SU-DHL-6 (cell line): ENCODE data around the gene AIP.

Experiments used
- H2AFZ ChIP-seq: fragments of 200-600 bp; sonication (generic); 2 replicates; pipeline ENCODE4 v1.6.1; 2014; ENCODE audit warnings: low read depth, mild to moderate bottlenecking, moderate library complexity, mixed read lengths, antibody characterized with exemption, low read length; ENCODE audit not compliant: severe bottlenecking
- H3F3A ChIP-seq: fragments of 200-600 bp; shearing (Covaris generic); 2 replicates; pipeline ENCODE4 v1.6.0; 2016; ENCODE audit warnings: antibody characterized with exemption, mild to moderate bottlenecking; ENCODE audit not compliant: insufficient read depth
- H3K27ac ChIP-seq: fragments of 200-600 bp; sonication (generic); 2 replicates; pipeline ENCODE4 v1.5.1; 2016; ENCODE audit warnings: low read depth, mild to moderate bottlenecking, low read length, moderate library complexity, mixed read lengths
- H3K27me3 ChIP-seq: fragments of 200-600 bp; sonication (generic), shearing (Covaris generic); 2 replicates; pipeline ENCODE4 v1.6.0; 2014; ENCODE audit warnings: mild to moderate bottlenecking, low read length
- H3K36me3 ChIP-seq: fragments of 200-600 bp; sonication (generic); 2 replicates; pipeline ENCODE4 v1.6.1; 2014; ENCODE audit warnings: mild to moderate bottlenecking, low read length, mixed read lengths
- H3K4me2 ChIP-seq: fragments of 300-600, 200-600 bp; shearing (Covaris generic), sonication (generic); 2 replicates; pipeline ENCODE4 v1.6.0; 2014; ENCODE audit warnings: low read length, low read depth, mild to moderate bottlenecking; ENCODE audit not compliant: poor library complexity, severe bottlenecking
- H3K4me3 ChIP-seq: fragments of 200-600 bp; sonication (generic); 2 replicates; pipeline ENCODE4 v1.5.1; 2014; ENCODE audit warnings: antibody characterized with exemption, low read length, mild to moderate bottlenecking, mixed read lengths; ENCODE audit not compliant: insufficient read depth, poor library complexity, severe bottlenecking
- H3K79me2 ChIP-seq: fragments of 200-600 bp; sonication (generic); 2 replicates; pipeline ENCODE4 v1.6.1; 2014; ENCODE audit warnings: mild to moderate bottlenecking, low read length, moderate library complexity; ENCODE audit not compliant: insufficient read depth
- H3K9ac ChIP-seq: fragments of 200-600 bp; sonication (generic); 2 replicates; pipeline ENCODE4 v1.7.0; 2014; ENCODE audit warnings: mild to moderate bottlenecking, low read length
- H3K9me2 ChIP-seq: fragments of 200-600 bp; sonication (generic); replicated peaks from 2 replicates; pipeline ENCODE4 v1.6.1; 2014; ENCODE audit warnings: low read length; ENCODE audit not compliant: insufficient read depth
- H3K9me3 ChIP-seq: fragments of 200-600 bp; sonication (generic); 2 replicates; pipeline ENCODE4 v1.6.1; 2014; ENCODE audit warnings: low read length, mixed read lengths; ENCODE audit not compliant: insufficient read depth
- H4K20me1 ChIP-seq: fragments of 200-600 bp; sonication (generic); 2 replicates; pipeline ENCODE4 v1.6.1; 2014; ENCODE audit warnings: low read depth, mild to moderate bottlenecking, antibody characterized with exemption, low read length, moderate library complexity, mixed read lengths
- CTCF ChIP-seq: fragments of 200-600 bp; sonication (generic); IDR thresholded peaks from one replicate; pipeline ENCODE4 v1.5.1; 2017; ENCODE audit warnings: antibody characterized with exemption, mild to moderate bottlenecking, low read length, moderate library complexity; ENCODE audit not compliant: insufficient read depth, poor library complexity, severe bottlenecking
- EZH2phosphoT487 ChIP-seq: fragments of 200-600 bp; sonication (generic), shearing (Covaris generic); conservative IDR thresholded peaks from 2 replicates; pipeline ENCODE4 v1.6.1; 2018; ENCODE audit warnings: mild to moderate bottlenecking, antibody characterized with exemption, low read length, moderate library complexity, mixed read lengths

AIP gene

GRCh38 chr11:67504005-67504949 is 21.5 kb downstream of the AIP start:
- Histone ChIP-seq H4K20me1 (no peaks in the 10 kb centered on the region; the same call in 1 of the 2 replicates), H3K9me2 (no peaks in the 10 kb centered on the region), H2AFZ (no peak overlapping the region), H3K4me3 (peak overlapping the region; percentile 98), H3K9me3 (no peaks in the 10 kb centered on the region), H3K79me2 (peaks cover 24% of the 10 kb centered on the region), H3K9ac (peak overlapping the region; percentile 98), H3K27me3 (no peaks in the 10 kb centered on the region), H3K27ac (peak overlapping the region; percentile 87), H3K4me2 (peak overlapping the region; percentile 76), H3K36me3 (no peaks in the 10 kb centered on the region), H3F3A (peaks cover 13% of the 10 kb centered on the region)
- TF ChIP-seq EZH2phosphoT487: no peak
- TF ChIP-seq CTCF: no peak

DNA sequence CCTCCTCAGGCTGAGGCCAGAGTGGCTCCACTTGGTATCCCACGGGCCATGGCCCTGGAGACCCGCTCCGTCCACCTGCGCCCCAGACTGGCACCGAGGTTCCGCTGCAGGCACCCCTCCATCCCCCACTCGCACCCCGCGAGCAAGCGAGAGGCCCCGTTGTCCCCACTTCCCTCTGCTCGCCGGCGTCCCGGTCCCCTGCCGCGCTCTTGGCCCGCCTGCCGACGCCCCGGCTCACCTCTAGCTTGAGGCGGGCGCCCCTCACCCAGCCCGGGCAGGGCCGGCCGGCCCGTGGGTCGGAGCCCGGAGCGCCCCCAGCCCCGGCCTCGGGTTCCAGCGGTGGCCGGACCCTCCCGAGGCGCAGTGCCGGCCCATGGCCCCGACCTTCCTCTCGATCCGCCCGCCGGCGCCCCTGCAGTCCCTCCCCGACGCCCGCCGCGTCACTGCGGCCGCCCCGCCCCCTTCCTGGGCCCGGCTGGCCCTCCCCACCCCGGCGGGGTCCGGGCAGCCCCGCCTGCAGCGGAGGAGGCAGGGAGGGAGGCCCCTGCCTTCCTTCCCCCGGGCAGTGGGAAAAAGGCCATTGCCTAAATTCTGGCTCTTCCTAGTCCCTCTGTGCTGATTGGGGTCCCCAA is 22.2 kb downstream of the AIP start, which contains the start of gene PITPNM1:
TSS of gene PITPNM1 (minus strand) at position 414 of the 632 bp plus-strand sequence. CDS start 1,183 bp downstream, outside the sequence.
- TF ChIP-seq EZH2phosphoT487 (no peak), CTCF (no peak)
- Histone ChIP-seq H4K20me1 (no peaks in the 10 kb centered on the region; the same call in 1 of the 2 replicates), H3K9me2 (no peaks in the 10 kb centered on the region), H3K9ac (peak within 1 kb of the TSS; percentile 98), H3K4me3 (peak within 1 kb of the TSS; percentile 98), H3K27ac (peak within 1 kb of the TSS; percentile 87), H3K79me2 (peaks cover 24% of the 10 kb centered on the region), H3K27me3 (no peaks in the 10 kb centered on the region), H3K4me2 (peak within 1 kb of the TSS; percentile 76), H3K36me3 (no peaks in the 10 kb centered on the region), H2AFZ (no peak within 1 kb of the TSS), H3K9me3 (no peaks in the 10 kb centered on the region), H3F3A (peaks cover 13% of the 10 kb centered on the region)

DNA sequence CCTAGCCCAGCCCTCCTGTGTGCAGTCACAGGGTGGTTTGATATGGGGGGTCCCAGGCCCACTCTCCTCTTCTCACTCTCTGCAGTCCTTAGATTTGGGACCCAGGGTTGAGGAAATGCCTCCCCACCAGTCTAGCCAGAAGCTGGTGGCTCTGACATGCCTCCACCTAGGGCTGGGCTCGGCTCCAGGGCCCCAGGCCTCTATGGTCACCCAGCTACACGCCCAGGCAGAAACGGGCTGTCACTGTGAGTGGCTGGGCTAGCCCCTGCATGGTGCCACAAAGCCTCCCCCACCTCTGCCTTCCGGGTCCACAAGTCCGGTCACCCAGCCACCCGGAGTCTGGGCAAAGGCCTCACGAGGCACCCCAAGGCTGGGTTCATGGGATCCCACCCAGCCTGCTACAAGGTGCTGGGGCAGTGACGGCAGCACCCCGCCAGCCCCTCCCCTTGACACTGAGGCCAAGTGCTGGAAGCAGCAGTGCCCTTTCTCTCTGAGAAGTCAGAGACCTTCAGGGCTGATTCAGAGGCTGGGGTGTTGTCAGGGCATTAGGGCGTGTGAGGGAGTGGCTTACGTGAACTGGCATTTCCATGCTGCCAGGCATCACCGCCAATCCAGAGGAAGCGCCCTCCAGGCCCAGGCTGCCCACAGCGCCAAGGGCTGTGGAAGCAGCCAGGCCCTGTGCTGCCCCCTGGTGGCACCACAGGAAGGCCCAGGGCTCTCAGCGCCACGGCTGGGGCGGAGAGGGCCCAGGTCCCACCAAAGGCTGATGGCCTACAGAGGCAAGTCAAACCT is 23.0 kb downstream of the AIP start:
- Histone ChIP-seq H2AFZ (no peak overlapping the region), H3K9ac (peak overlapping the region; percentile 98)

More for the DNA sequence above, 23.0 kb downstream of the AIP start:
- no peaks in the 10 kb centered on the region for H3K36me3 ChIP-seq
- peak overlapping the region; percentile 76 for H3K4me2 ChIP-seq
- H3K9me3 ChIP-seq: no peaks in the 10 kb centered on the region
- no peaks in the 10 kb centered on the region for H3K9me2 ChIP-seq
- H3K79me2 ChIP-seq: peaks cover 24% of the 10 kb centered on the region
- TF ChIP-seq EZH2phosphoT487: no peak
- TF ChIP-seq CTCF: peak; percentile 88
- H3K4me3 ChIP-seq: peak overlapping the region; percentile 98
- no peaks in the 10 kb centered on the region; the same call in 1 of the 2 replicates for H4K20me1 ChIP-seq
- no peaks in the 10 kb centered on the region for H3K27me3 ChIP-seq
- H3K27ac ChIP-seq: peak overlapping the region; percentile 87
- peaks cover 13% of the 10 kb centered on the region for H3F3A ChIP-seq
